SK-N-MC (cell line): ENCODE measurements around the gene DGKH.

Experiments
- EZH2 ChIP-seq: fragments of 200-600 bp; sonication (generic); IDR thresholded peaks from one replicate; pipeline ENCODE4 v1.6.1; 2017; ENCODE audit warnings: antibody characterized with exemption
- POLR2AphosphoS5 ChIP-seq: IDR thresholded peaks from 2 replicates; pipeline ENCODE4 v1.6.1; 2012; ENCODE audit warnings: mild to moderate bottlenecking, low read depth, low read length, borderline replicate concordance

DNA sequence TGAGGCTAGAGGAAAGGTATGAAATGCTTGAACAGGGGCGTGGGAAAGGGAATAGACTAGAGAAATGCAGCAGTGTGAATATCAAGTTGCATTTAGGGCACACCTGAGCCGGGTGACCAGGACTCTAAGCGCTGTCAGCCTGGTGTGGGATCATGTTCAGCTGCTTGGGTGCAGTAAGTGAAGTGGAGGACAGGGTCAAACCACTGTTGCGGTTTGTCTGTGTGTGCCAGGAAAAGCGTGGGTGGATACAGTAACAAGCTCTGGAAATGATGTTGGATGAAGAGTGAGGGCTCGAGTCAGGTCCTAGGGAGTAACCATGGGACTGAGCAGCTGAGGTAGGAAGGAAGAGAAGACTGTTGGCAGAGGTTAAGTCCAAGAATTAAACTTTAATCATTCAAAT is 15.8 kb downstream of the DGKH start:
- TF ChIP-seq POLR2AphosphoS5 = no peak
- no peak for TF ChIP-seq EZH2
